Middle frontal gyrus (tissue), 1 donor: Measurements from ENCODE around the gene KLHL6.
"Not testable (repeated sequence)": the region's sequence is repeated elsewhere in the genome, so short reads cannot be mapped to it uniquely, and the experiment has no call there.

Experiments
- DNase-seq: peaks from one replicate; pipeline ENCODE4 v3.0.0-alpha.2; 2015; ENCODE audit warnings: low spot score; ENCODE audit errors: extremely low spot score

The KLHL6 gene

DNA sequence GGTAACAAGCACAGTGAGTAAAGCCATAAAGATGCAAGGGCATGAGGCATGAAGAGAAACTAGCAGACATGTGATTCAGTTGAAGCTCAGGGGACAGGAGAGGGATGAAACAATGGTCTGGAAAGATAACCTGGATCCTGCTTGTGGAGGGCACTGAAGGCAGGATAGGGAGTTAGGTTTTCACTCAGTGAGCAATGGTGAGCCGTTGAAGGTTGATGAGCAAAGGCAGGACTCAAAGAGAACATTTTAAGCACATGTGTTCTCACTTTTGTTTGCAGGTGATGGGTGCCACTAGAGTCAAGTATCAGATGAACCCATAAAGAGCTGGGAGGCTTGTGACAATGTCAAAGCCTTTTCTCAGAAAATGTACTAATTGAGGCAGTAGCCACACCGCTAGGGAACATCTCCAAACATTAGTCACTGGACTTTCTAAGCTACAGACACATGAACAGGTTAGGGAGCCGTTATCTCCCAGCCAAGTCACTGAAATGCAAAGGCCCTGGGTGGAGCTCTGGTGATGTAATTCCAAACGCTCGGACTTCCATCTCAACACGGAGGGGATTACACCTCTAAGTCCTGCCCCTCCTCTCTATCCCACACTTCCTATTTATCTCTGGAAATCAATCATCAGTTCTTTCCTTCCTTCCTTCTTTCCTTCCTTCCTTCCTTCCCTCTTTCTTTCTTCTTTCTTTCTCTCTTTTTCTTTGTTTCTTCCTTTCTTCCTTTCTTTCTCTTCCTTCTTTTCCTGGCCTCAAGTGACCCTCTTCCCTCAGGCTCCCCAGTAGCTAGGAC, 22.7 kb downstream of the KLHL6 start:
- no peak for DNase-seq

- DNase-seq: no peak
Measured at GRCh38 chr3:183529717-183530116, 25.8 kb downstream of the KLHL6 start.

- no peak for DNase-seq
Measured at GRCh38 chr3:183529185-183529584, 26.3 kb downstream of the KLHL6 start.

DNA sequence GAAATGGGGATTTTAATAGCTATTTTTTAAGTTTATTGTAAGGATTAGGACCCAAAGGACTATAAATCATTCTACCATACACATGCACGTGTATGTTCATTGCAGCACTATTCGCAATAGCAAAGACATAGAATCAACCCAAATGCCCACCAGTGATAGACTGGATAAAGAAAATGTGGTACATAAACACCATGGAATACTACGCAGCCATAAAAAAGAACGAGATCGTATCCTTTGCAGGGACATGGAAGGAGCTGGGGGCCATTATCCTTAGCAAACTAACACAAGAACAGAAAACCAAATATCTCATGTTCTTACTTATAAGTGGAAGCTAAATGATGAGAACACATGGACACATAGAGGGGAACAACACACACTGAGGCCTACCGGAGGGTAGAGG, 26.7 kb downstream of the KLHL6 start:
- DNase-seq: not testable (repeated sequence)

DNA sequence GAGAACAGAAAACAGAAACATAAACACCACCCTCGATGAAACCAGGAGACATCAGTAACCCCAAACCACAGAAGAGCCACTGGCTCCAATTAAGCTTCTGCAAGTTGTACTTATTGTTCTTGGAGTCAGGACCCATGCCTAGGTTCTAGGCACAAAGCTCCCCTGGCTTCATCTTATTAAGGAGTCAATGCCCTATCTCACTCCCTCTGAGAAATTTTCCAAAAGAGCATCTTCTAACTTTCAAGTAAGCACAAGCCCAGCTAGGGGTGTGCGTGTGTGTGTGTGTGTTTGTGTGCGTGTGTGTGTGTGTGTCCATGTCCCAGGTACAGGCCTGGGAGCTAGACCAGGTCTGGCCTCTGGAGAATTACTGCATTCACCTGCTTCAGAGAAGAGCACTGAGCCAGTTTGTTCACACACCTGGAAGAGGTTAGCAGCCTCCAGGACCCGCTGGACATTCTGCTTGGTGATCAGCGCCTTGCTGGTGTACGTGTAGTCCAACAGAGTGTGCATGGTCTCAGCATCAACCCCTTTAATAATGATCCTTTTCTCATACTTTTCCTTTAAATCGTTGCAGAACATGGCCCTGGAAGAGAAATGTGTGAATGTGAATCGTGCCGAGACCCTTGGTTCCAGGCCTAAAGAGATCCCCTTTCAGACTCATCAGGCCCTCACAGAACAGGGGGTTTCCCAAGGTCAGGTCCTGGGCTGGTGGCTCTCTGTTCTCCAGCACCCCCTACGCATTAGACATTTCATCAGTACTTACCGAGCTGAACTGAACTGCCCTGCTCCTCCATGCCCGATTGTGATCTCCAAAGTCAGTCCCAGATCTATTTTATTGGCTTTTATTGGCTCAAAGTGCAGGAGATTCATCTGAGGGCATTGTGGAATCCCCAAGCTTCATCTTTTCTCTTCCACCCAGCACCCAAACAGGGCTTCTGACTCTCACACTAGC, 27.8 kb downstream of the KLHL6 start:
- DNase-seq: no peak

DNA sequence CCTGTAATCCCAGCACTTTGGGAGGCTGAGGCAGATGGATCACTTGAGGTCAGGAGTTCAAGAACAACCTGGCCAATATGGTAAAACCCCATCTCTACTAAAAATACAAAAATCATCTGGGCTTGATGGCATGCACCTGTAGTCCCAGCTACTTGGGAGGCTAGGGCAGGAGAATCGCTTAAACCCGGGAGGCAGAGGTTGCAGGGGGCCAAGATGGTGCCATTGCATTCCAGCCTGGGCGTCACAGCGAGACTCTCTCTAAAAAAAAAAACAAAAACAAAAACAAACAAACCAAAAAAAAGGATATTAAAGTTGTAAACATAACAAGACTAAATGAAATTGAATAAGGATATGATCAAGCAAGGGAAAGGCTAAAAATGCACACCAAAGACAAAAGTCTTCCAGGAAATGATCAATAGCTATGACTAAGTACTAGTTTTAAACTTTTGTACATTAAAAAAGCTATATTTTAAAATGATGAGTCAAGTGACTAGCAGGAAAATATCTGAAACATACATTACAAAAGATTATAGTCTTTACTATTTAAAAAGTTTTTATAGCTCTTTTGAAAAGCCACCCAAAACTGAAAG, 28.6 kb downstream of the KLHL6 start:
- DNase-seq: no peak

DNA sequence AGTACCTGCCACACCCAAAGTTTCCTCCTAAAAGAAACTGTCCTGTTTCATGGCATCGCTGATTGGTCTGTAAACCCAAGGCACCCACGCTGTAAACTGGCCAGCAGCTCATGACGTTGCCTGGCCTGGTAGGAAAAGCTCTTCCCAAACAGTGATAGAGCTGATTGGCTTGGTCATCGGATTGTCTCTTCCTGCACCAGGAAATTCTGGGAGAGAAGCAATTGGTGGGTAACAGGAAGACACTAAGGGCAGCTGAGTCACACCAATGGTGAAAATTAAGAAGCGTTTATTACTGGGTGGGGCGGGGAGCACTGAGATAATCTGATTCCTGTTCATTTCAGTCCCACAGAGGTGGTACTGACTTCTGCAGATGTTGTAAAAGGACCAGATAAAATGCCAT, 31.0 kb downstream of the KLHL6 start:
- DNase-seq: no peak

DNA sequence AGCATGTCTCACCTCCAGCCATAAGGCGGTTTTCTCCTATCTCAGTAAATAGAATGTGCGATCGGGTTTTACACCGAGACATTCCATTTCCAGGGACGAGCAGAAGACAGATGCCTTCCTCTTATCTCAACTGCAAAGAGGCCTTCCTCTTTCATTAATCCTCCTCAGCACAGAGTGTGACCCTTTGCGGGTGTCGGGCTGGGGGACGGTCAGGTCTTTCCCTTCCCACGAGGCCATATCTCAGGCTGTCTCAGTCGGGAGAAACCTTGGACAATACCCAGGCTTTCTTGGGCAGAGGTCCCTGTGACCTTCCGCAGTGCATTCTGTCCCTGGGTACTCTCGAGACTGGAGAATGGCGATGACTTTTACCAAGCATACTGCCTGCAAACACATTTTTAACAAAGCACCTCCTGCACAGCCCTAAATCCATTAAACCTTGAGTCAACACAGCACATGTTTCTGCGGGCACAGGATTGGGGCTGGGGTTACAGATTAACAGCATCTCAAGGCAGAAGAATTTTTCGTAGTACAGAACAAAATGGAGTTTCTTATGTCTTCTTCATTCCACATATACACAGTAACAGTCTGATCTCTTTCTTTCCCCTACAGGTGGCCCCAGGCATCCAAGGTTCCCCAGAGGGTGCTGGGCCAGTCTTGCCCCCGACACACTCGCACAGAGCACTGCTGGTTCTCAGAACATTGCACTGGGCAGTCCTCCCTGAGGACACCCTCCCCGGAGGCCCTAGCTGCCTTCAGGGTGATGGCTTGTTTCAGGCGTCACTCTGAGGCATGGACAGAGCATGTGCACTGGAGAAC, 34.6 kb downstream of the KLHL6 start:
- DNase-seq: not testable (repeated sequence)

- DNase-seq: not testable (repeated sequence)
Measured at GRCh38 chr3:183520295-183520694, 35.2 kb downstream of the KLHL6 start.

DNA sequence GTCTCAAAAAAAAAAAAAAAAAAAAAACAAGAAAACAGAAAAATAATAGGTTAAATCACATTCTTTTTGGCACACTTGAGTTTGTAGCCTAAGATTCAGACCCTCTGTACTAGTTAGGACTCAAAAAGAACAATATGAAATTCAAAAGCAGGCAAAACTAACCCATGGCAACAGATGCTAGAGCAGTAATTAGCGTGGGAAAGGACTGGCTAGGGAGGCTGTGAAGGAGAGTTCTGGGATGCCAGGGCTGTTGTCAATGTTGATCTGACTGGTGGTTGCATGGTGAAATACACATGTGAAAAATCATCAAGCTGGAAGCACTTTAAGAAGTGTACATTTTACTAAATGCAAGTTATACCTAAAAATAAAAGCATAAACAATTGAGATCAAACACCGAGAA, 35.6 kb downstream of the KLHL6 start:
- DNase-seq: no peak

DNA sequence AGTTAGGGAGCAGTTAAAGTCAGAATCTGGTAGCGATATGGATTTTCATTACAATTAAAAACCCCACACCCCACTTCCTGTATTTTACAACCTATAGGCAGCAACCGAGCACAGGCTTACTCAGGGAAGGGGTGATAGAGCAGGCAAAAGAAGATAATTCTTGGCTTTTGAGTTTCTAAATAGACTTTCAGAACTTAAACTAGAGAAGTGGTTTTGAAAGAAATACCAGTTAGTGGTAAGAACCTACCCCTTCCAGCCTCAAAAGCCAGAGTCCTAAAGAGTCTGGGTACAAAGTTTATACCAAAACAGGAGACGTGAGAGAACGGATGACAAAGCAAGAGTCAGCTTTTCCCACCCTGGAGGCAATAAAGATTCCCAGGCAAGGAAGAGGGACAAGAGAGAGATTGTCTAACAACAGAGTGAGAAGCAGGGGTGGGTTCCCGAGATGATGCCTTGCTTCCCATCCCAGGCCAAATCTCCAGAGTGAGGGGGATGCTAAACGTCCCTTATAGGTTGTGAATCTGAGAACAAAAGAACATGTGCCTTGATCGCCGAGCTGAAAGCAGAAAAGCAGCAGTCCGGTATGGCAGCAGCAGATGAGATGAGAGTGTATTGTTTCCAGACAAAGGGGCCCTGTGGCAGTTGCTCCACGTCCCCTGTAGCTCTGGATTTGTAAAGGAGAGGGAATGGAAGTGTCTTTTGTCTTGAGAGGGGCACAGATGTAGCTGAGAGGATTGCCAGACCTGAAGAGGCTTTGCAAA, 36.8 kb downstream of the KLHL6 start:
- DNase-seq: no peak

DNA sequence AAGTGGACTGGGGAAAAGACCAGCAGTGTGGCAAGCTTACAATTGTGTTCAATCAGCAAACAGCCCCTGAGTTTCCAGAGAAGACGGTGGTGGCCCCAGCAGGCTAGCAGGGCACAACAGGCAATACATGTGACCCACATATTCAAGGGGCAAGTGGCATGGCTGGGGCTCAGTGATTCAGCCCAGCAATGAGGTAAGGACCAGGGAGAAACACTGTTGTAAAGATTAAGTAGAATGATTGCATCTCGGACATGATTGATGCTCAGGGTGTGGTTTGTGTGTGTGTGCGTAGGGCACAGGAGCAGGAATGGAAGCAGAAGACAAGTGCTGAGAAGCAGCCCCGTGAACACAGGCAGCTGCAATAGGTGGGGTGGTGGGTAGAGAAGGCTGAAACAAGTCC, 37.9 kb downstream of the KLHL6 start:
- no peak for DNase-seq

- no peak for DNase-seq
Measured at GRCh38 chr3:183515968-183516851, 39.3 kb downstream of the KLHL6 start.

DNA sequence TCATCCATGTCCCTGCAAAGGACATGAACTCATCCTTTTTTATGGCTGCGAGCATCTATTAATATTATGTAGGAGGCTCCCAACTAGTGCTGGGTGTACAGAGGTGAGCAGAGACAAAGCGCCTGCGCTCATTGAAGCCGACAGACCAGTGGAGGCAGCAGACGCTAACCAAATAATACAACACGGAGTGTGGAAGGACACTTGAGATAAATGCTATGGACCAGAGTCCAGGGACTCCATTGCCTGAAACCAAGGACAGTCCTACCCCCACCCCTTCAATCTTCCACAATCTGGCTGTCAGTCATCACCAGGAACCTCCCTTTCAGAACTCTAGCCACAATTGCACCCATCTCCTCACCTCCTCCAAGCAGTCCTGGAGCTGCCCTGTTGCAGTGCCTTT, 41.5 kb downstream of the KLHL6 start:
- DNase-seq: no peak

- no peak for DNase-seq
Measured at GRCh38 chr3:183513046-183513706, 42.3 kb downstream of the KLHL6 start.

DNA sequence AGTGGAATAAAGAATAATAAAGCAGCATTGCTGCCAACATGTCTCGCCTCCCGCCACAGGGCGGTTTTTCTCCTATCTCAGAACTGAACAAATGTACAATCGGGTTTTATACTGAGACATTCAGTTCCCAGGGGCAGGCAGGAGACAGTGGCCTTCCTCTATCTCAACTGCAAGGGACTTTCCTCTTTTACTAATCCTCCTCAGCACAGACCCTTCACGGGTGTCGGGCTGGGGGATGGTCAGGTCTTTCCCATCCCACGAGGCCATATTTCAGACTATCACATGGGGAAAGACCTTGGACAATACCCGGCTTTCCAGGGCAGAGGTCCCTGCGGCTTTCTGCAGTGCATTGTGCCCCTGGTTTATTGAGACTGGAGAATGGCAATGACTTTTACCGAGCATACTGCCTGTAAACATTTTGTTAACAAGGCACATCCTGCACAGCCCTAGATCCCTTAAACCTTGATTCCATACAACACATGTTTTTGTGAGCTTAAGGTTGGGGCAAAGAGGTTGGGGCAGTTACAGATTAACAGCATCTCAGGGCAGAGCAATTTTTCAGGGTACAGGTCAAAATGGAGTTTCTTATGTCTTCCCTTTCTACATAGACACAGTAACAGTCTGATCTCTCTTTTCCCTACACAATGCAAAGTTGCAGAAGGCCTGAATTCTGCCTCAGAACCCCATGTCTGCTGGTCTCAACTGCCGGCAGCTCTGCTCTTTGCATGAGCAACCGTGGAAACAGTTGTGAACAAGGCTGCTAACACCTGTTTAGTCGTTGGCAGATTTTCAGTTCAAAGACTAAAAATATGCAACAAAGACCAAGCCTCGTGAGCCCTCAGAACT, 44.0 kb downstream of the KLHL6 start:
- not testable (repeated sequence) for DNase-seq

- DNase-seq: no peak
Measured at GRCh38 chr3:183508821-183509220, 46.7 kb downstream of the KLHL6 start.

GRCh38 chr3:183507551-183507950, 48.0 kb downstream of the KLHL6 start:
- DNase-seq: no peak
